RWPE2 (cell line): ENCODE data around the gene NDRG3.
"Not testable (repeated sequence)": the region's sequence is repeated elsewhere in the genome, so short reads cannot be mapped to it uniquely, and the experiment has no call there.

Experiments
- ATAC-seq: fragments of 200-7000 bp; cut with Tn5 transposase; 3 replicates; pipeline ENCODE4 v1.9.1; 2021; ENCODE audit warnings: low read depth
- DNase-seq: peaks from one replicate; pipeline ENCODE4 v3.0.0-alpha.2; 2020; ENCODE audit warnings: low spot score
- H3K27ac ChIP-seq: fragments of 450-650 bp; 2 replicates; pipeline ENCODE4 v1.5.1; 2017; ENCODE audit warnings: mild to moderate bottlenecking; ENCODE audit not compliant: poor library complexity, severe bottlenecking
- H3K27me3 ChIP-seq: fragments of 250-450 bp; sonication (Bioruptor Pico); 2 replicates; pipeline ENCODE4 v1.5.1; 2021; ENCODE audit warnings: mild to moderate bottlenecking, moderate library complexity; ENCODE audit not compliant: insufficient read depth, poor library complexity, severe bottlenecking
- H3K36me3 ChIP-seq: fragments of 250-450 bp; sonication (Bioruptor Pico); 2 replicates; pipeline ENCODE4 v1.5.1; 2020; ENCODE audit warnings: low read depth, mild to moderate bottlenecking, moderate library complexity
- H3K4me1 ChIP-seq: fragments of 250-450 bp; sonication (Bioruptor Pico); 2 replicates; pipeline ENCODE4 v1.5.1; 2021; ENCODE audit warnings: mild to moderate bottlenecking, moderate library complexity; ENCODE audit not compliant: insufficient read depth, poor library complexity, severe bottlenecking
- H3K4me3 ChIP-seq: fragments of 250-450 bp; sonication (Bioruptor Pico); 2 replicates; pipeline ENCODE4 v1.5.1; 2021; ENCODE audit warnings: mild to moderate bottlenecking, moderate library complexity; ENCODE audit not compliant: severe bottlenecking
- H3K9me3 ChIP-seq: fragments of 250-450 bp; sonication (Bioruptor Pico); 2 replicates; pipeline ENCODE4 v1.5.1; 2021; ENCODE audit warnings: mild to moderate bottlenecking, moderate library complexity; ENCODE audit not compliant: severe bottlenecking
- CTCF ChIP-seq: fragments of 450-650 bp; IDR thresholded peaks from one replicate; pipeline ENCODE4 v1.5.1; 2017; ENCODE audit warnings: mild to moderate bottlenecking, moderate library complexity; ENCODE audit not compliant: poor library complexity, severe bottlenecking

NDRG3 gene

GRCh38 chr20:36677422-36677771 lies 68.5 kb downstream of the NDRG3 start:
- ATAC-seq, result no peak
- Histone ChIP-seq H3K4me3 (no peak overlapping the region), H3K4me1 (no peaks in the 10 kb centered on the region)

GRCh38 chr20:36676701-36677421 lies 69.0 kb downstream of the NDRG3 start:
- H3K4me3 ChIP-seq, result no peak overlapping the region
- peaks cover 29% of the 10 kb centered on the region for H3K36me3 ChIP-seq
- no peaks in the 10 kb centered on the region for H3K4me1 ChIP-seq
- TF ChIP-seq CTCF, result no peak
- no peak overlapping the region for H3K27ac ChIP-seq
- no peaks in the 10 kb centered on the region for H3K9me3 ChIP-seq
- no peaks in the 10 kb centered on the region for H3K27me3 ChIP-seq
- DNase-seq, result peak; percentile 82
- peak; percentile 57 for ATAC-seq

More at GRCh38 chr20:36677422-36677771, 68.5 kb downstream of the NDRG3 start:
- peaks cover 33% of the 10 kb centered on the region for H3K36me3 ChIP-seq
- DNase-seq, result no peak
- H3K9me3 ChIP-seq, result no peaks in the 10 kb centered on the region
- H3K27ac ChIP-seq, result no peak overlapping the region
- TF ChIP-seq CTCF, result no peak
- H3K27me3 ChIP-seq, result no peaks in the 10 kb centered on the region

DNA sequence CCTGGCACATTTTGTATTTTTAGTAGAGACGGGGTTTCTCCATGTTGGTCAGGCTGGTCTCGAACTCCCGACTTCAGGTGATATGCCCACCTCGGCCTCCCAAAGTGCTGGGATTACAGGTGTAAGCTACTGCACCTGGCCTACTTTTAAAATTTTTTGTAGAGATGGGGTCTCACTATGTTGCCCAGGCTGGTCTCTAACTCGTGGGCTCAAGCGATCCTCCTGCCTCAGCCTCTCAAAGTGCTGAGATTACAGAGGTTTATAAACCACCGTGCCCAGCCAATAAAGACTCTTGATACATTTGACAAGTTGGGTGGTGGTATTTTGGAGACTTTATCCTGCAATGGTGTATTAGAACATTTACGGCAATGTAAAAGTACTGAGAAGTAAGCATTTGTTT lies 70.3 kb downstream of the NDRG3 start:
- peaks cover 19% of the 10 kb centered on the region for H3K36me3 ChIP-seq
- not testable (repeated sequence) for H3K4me1 ChIP-seq, H3K27ac ChIP-seq, ATAC-seq, H3K27me3 ChIP-seq, H3K9me3 ChIP-seq, H3K4me3 ChIP-seq, DNase-seq

DNA sequence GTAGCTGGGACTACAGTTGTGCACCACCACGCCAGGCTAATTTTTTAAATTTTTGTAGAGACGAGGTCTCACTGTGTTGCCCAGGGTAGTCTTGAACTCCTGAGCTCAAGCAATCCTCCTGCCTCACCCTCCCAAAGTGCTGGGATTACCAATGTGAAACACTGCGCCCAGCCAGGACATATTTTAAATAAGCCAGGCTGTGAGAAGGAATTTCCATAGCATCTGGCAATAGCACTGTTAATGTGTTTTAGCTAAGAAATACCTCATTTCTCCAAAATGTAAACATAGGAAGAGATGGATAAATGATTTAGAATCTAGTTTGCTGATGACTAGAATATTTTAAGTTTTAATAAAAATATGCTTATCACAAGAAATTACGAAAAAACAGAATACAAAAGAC lies 72.9 kb downstream of the NDRG3 start:
- Histone ChIP-seq H3K9me3 (no peaks in the 10 kb centered on the region), H3K27me3 (no peaks in the 10 kb centered on the region), H3K27ac (no peak overlapping the region), H3K4me1 (no peaks in the 10 kb centered on the region), H3K4me3 (no peak overlapping the region), H3K36me3 (peaks cover 8% of the 10 kb centered on the region; the same call in 1 of the 2 replicates)
- no peak for TF ChIP-seq CTCF
- no peak for DNase-seq
- ATAC-seq, result no peak

- H3K9me3 ChIP-seq, result no peaks in the 10 kb centered on the region
- H3K27ac ChIP-seq, result no peak overlapping the region
- H3K36me3 ChIP-seq, result peaks cover 22% of the 10 kb centered on the region
- H3K4me3 ChIP-seq, result no peak overlapping the region
- TF ChIP-seq CTCF, result no peak
- ATAC-seq, result no peak
- DNase-seq, result no peak
- no peaks in the 10 kb centered on the region for H3K27me3 ChIP-seq
- H3K4me1 ChIP-seq, result no peaks in the 10 kb centered on the region
These were observed 75.1 kb downstream of the NDRG3 start for GRCh38 chr20:36670665-36671357.
